Fibroblast of the aortic adventitia (primary cell): ENCODE results near the gene OBSCN. TPM values are rescaled to one million over a fixed set of nuclear protein-coding genes. Genes with fewer than 3 reads are reported as not detected.

Source experiments
- DNase-seq: peaks from one replicate; pipeline ENCODE4 v3.0.0-alpha.2; 2010; ENCODE audit warnings: low read depth
- H3K4me3 ChIP-seq: 2 replicates; pipeline ENCODE4 v1.5.1; 2011; ENCODE audit warnings: low read depth, mild to moderate bottlenecking, control low read depth, low read length, moderate library complexity
- CTCF ChIP-seq: IDR thresholded peaks from 2 replicates; pipeline ENCODE4 v1.5.1; 2011; ENCODE audit warnings: mild to moderate bottlenecking, low read length, control low read depth, inconsistent platforms; ENCODE audit not compliant: insufficient read depth
- total RNA-seq: library from RNA; depleted of rRNA; stranded (reverse); fragments of >200 nt; gene quantifications from 2 replicates; pipeline ENCODE4 v1.2.3, GENCODE V29; 2012; ENCODE audit warnings: low replicate concordance

The OBSCN gene
- total RNA-seq, 1 donor: 0.99 TPM

- no peak for TF ChIP-seq CTCF
- no peak for DNase-seq
These were observed 12.7 kb upstream of the OBSCN start for GRCh38 chr1:228194921-228195812.

DNA sequence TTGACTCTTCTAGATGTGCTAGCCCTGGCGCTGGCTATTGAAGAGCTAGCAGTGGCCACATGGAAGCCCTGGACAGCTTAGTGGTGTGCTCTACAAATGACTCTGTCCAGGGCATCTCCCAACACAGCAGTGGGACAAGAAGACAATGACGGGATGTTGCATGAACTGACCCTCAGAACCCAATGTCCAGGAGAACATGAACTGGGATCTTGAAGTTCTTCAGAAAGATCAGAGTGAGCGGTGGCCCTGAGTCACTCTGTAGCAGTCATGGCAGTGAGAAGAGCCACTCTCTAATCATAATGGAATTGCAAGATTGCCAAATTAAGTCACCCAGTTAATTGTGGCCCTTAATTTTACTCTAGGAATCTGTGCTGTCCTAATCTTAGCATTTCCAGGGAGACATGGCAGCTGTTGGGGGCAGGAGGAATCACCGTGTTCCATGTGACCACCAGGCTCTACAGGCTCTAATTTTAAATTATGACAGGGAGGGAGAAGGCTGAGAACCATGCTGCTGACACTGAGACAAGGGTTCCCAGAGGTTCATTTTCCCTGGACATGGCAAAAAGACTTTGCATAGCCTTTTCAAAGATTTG is 10.2 kb upstream of the OBSCN start:
- TF ChIP-seq CTCF: no peak
- DNase-seq: no peak
- no peak overlapping the region for H3K4me3 ChIP-seq

More at GRCh38 chr1:228194921-228195812, 12.7 kb upstream of the OBSCN start:
- no peak overlapping the region for H3K4me3 ChIP-seq

- no peak for TF ChIP-seq CTCF
- H3K4me3 ChIP-seq: no peak overlapping the region
- DNase-seq: peak; percentile 2
These were observed 8.8 kb upstream of the OBSCN start for GRCh38 chr1:228198977-228199590.

DNA sequence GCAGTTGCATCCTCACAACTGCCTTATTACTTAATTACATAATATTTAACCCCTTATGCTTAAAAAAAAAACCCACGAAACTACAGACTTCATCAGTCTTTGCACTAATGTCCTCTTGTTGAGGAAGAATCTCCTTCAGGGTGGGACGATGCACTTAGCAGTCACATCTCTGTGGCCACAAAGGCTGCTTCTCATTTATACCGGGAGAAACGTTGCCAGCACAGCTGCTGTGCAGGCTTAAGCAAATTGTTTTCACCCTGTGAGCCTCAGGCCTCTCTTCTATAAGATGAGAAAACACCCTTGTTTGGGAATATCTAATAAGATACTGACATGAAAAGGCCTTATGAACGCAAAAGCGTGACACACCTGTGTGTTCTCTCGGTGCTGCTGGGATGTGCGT is 2.9 kb upstream of the OBSCN start:
- no peak for TF ChIP-seq CTCF
- DNase-seq: no peak
- H3K4me3 ChIP-seq: no peak overlapping the region

- H3K4me3 ChIP-seq: no peak overlapping the region
- no peak for DNase-seq
- no peak for TF ChIP-seq CTCF
These were observed 2.1 kb upstream of the OBSCN start for GRCh38 chr1:228205526-228206436.
